Upper lobe of left lung (tissue), 4 donors: ENCODE results near the gene SC5D.

Experiments used
- CTCF ChIP-seq, 6 experiments: fragments of 450-650 bp in 4 of 6; fragments of 200-600 bp in 2 of 6; sonication (generic) in 2 of 6; IDR thresholded peaks; one replicate each; pipeline ENCODE4 v1.5.1; 2016 to 2019; ENCODE audit warnings: antibody characterized with exemption in 6 of 6
- EP300 ChIP-seq, 4 donors: sonication (generic); formaldehyde crosslinking; IDR thresholded peaks; one replicate each; pipeline ENCODE4 v1.5.1; 2017; ENCODE audit warnings: antibody characterized with exemption in 4 of 4, control low read depth in 2 of 4
- POLR2A ChIP-seq, 4 donors: fragments of 450-650 bp; IDR thresholded peaks; one replicate each; pipeline ENCODE4 v1.5.1; 2016 to 2017; ENCODE audit warnings: antibody characterized with exemption in 4 of 4, mild to moderate bottlenecking in 2 of 4
- POLR2AphosphoS5 ChIP-seq, 2 donors: sonication (generic); formaldehyde crosslinking; IDR thresholded peaks; one replicate each; pipeline ENCODE4 v1.5.1; 2017; ENCODE audit warnings: antibody characterized with exemption in 2 of 2

DNA sequence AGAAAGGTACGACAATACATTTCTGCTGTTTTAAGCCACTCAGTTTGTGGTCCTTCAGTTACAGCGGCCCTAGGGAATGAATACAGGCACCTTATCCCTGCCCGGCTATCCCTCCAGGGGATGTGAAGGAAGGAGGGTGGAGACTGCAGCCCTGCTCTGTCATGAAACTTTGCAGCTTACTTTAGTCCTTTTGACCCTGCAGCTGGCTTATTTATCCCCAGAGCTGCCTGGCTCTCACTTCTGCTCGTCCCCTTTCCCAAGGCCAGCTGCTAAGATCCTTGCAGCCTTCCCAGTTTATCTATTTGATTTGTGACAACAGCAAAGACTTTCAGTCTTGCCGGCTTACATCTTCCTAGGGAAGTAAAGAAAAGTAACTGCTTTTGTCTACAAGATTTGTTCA lies 55.2 kb downstream of the SC5D start:
- no peak for TF ChIP-seq POLR2AphosphoS5 (IDR thresholded peaks at IDR 0.05)
- no peak for TF ChIP-seq EP300 (IDR thresholded peaks at IDR 0.05)
- TF ChIP-seq CTCF (IDR thresholded peaks at IDR 0.05) = no peak
- no peak for TF ChIP-seq POLR2A (IDR thresholded peaks at IDR 0.05)
